GM12892 (cell line): Measurements from ENCODE around the gene PNMA3.
"Not testable (repeated sequence)": the region's sequence is repeated elsewhere in the genome, so short reads cannot be mapped to it uniquely, and the experiment has no call there.

Source experiments
- POLR2A ChIP-seq: IDR thresholded peaks from 2 replicates; pipeline ENCODE4 v1.6.1; 2011; ENCODE audit warnings: low read depth, low read length, control low read depth
- POLR2AphosphoS5 ChIP-seq: IDR thresholded peaks from 2 replicates; pipeline ENCODE4 v1.6.1; 2011; ENCODE audit warnings: low read depth, low read length, control low read depth

DNA sequence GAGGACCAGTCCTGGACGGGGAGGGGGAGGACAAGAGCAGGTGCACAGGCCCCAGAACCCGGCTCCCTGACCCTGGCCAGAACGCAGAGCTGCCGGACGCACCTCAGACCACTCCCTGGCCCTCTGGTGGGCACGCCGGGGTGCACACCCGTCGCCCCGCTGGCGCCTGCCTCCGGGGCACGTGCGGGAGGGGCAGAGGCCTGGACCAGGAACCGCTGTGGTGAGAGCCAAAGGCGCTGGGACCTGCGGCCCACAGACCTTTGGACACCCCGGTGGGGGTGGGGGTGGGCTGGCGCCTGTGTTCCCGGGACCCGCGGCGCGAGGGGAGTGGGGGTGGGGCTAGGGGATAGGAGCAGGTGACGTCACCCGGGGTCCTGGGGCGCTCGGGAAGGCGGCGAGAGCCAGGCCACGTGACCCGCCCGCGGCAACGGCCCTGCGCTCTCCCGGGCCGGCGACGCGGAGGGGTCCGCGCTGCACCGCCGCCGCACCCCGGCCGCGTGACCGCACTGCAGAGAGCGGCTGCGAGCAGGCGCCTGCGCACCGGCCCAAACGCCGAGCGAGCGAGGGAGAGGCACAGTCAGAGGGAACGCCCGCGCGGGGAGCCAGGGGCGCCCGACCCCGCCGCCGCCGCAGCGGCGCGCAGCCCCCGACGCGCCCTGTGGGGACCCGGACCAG is 15.8 kb downstream of the PNMA3 start, which contains the start of gene PNMA6A:
- not testable (repeated sequence) for TF ChIP-seq POLR2AphosphoS5, POLR2A
